ENCODE measurements around the gene ZNF532. TPM values are rescaled to one million over a fixed set of nuclear protein-coding genes. Genes with fewer than 3 reads are reported as not detected.

ZNF532 gene
- total and polyA plus RNA-seq, 2 of the 13 experiments (the other 11 are each of a cell fraction or from before 2014, with no cell fraction given): not detected

GRCh38 chr18:58865701-58866065, 1.0 kb downstream of the ZNF532 start (continued):
- no peak for TF ChIP-seq ZNF597 (CRISPR knock-in tag; IDR thresholded peaks at IDR 0.05)
- TF ChIP-seq, protein P1, sequence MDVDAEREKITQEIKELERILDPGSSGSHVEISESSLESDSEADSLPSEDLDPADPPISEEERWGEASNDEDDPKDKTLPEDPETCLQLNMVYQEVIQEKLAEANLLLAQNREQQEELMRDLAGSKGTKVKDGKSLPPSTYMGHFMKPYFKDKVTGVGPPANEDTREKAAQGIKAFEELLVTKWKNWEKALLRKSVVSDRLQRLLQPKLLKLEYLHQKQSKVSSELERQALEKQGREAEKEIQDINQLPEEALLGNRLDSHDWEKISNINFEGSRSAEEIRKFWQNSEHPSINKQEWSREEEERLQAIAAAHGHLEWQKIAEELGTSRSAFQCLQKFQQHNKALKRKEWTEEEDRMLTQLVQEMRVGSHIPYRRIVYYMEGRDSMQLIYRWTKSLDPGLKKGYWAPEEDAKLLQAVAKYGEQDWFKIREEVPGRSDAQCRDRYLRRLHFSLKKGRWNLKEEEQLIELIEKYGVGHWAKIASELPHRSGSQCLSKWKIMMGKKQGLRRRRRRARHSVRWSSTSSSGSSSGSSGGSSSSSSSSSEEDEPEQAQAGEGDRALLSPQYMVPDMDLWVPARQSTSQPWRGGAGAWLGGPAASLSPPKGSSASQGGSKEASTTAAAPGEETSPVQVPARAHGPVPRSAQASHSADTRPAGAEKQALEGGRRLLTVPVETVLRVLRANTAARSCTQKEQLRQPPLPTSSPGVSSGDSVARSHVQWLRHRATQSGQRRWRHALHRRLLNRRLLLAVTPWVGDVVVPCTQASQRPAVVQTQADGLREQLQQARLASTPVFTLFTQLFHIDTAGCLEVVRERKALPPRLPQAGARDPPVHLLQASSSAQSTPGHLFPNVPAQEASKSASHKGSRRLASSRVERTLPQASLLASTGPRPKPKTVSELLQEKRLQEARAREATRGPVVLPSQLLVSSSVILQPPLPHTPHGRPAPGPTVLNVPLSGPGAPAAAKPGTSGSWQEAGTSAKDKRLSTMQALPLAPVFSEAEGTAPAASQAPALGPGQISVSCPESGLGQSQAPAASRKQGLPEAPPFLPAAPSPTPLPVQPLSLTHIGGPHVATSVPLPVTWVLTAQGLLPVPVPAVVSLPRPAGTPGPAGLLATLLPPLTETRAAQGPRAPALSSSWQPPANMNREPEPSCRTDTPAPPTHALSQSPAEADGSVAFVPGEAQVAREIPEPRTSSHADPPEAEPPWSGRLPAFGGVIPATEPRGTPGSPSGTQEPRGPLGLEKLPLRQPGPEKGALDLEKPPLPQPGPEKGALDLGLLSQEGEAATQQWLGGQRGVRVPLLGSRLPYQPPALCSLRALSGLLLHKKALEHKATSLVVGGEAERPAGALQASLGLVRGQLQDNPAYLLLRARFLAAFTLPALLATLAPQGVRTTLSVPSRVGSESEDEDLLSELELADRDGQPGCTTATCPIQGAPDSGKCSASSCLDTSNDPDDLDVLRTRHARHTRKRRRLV (CRISPR knock-in tag; IDR thresholded peaks at IDR 0.05): no peak
- no peak for TF ChIP-seq BATF2 (CRISPR knock-in tag; IDR thresholded peaks at IDR 0.05)
- no peak for TF ChIP-seq SPEN (CRISPR knock-in tag; IDR thresholded peaks at IDR 0.05; ENCODE audit: low read depth)

- no peak for ATAC-seq
- Histone ChIP-seq H3K27ac (ENCODE audit: extremely low read length, insufficient read depth, low read length) (no peak overlapping the region), H4K20me1 (ENCODE audit: insufficient read depth, low read length) (no peaks in the 10 kb centered on the region), H3K9ac (ENCODE audit: insufficient read depth, low read depth, low read length) (no peak overlapping the region), H3K79me2 (ENCODE audit: insufficient read depth, low read length) (no peaks in the 10 kb centered on the region), H3K27me3 (ENCODE audit: control insufficient read depth in 1 of 2, insufficient read depth in 2 of 2, low read length in 2 of 2) (peaks cover 0 to 35% of the 10 kb centered on the region in 2 experiments; a peak in 4 of 5 replicates), H3K4me3 (replicated peaks in 1 of 3; ENCODE audit: insufficient read depth in 1 of 3, low read depth in 2 of 3, low read length in 3 of 3) (no peak overlapping the region), H3K4me2 (ENCODE audit: low read depth, low read length) (no peak overlapping the region), H3K36me3 (replicated peaks in 1 of 2; ENCODE audit: control insufficient read depth in 1 of 2, insufficient read depth in 2 of 2, low read length in 2 of 2) (no peaks in the 10 kb centered on the region), H2AFZ (ENCODE audit: low read length) (no peak overlapping the region), H3K9me3 (ENCODE audit: low read length) (no peaks in the 10 kb centered on the region), H3K4me1 (ENCODE audit: insufficient read depth, low read length) (no peaks in the 10 kb centered on the region)
- WGBS (ENCODE audit: low lambda C conversion rate): 30% methylated on average over 9 of the region's 9 CpGs
- intact Hi-C loops (cut with micrococcal nuclease; ENCODE audit: unreplicated experiment): no loop called here
- in situ Hi-C loops (cut with HindIII; ENCODE audit: extremely low pct_ligation_motif_present, low pct_unique_long_range_greater_than_20kb): no loop called here
- DNase-seq (ENCODE audit: low spot score): no peak
- ChIA-PET POLR2A (no interaction called here), CTCF (ENCODE audit: low intra/inter-chr PET ratio, low total read pairs) (no interaction called here)
- no TSS peak for BruUV-seq (replicated peaks)
- no peak for FAIRE-seq
- TF ChIP-seq FOSL2 (CRISPR knock-in tag; IDR thresholded peaks at IDR 0.05): no peak
- no peak for TF ChIP-seq ZNF276 (CRISPR knock-in tag; IDR thresholded peaks at IDR 0.05; ENCODE audit: low read depth)
- no peak for TF ChIP-seq MATR3 (CRISPR knock-in tag; IDR thresholded peaks at IDR 0.05)
- TF ChIP-seq IKZF4 (CRISPR knock-in tag; IDR thresholded peaks at IDR 0.05; ENCODE audit: borderline replicate concordance, low read depth, not compliant biosample characterization): no peak
- TF ChIP-seq HDAC6 (IDR thresholded peaks at IDR 0.05; ENCODE audit: low read depth, low read length): no peak
Measured at GRCh38 chr18:58866066-58866772, 1.5 kb downstream of the ZNF532 start.
